PC-3 (cell line): ENCODE results near the gene MAFB. TPM values are rescaled to one million over a fixed set of nuclear protein-coding genes. Genes with fewer than 3 reads are reported as not detected.

Experiments
- ATAC-seq: fragments of 200-7000 bp; cut with Tn5 transposase; 2 replicates; pipeline ENCODE4 v1.9.1; 2020; ENCODE audit warnings: mild to moderate bottlenecking, moderate library complexity
- BruUV-seq: library from RNA; stranded (reverse); fragments of 400-500 nt; replicated peaks from 2 replicates; lab custom pipeline; 2021; lab: Mats Ljungman, UMichigan
- CTCF ChIA-PET: fragments of 300-600 bp; sonication (Branson Sonifier 250); formaldehyde crosslinking; loops from one replicate; lab custom pipeline; 2022; ENCODE audit warnings: antibody characterized with exemption; lab: Charles Lee
- POLR2A ChIA-PET: fragments of 300-600 bp; sonication (Branson Sonifier 250); formaldehyde crosslinking; loops from one replicate; lab custom pipeline; 2022; ENCODE audit warnings: antibody characterized with exemption; ENCODE audit not compliant: unreplicated experiment; lab: Charles Lee
- DNase-seq: peaks from one replicate; pipeline ENCODE4 v3.0.0-alpha.2; 2015
- H2AFZ ChIP-seq: fragments of 300-600 bp; sonication (generic); 2 replicates; pipeline ENCODE4 v1.6.0; 2016; ENCODE audit warnings: antibody characterized with exemption, low read length
- H3F3A ChIP-seq: fragments of 300-600 bp; sonication (generic); one replicate; pipeline ENCODE4 v1.6.0; 2017; ENCODE audit warnings: antibody characterized with exemption, low read length, control low read depth, mild to moderate bottlenecking; ENCODE audit not compliant: unreplicated experiment
- H3K27ac ChIP-seq: fragments of 300-600 bp; sonication (generic); 2 replicates; pipeline ENCODE4 v1.5.1; 2016; ENCODE audit warnings: mild to moderate bottlenecking, low read length
- H3K27me3 ChIP-seq: fragments of 300-600 bp; sonication (generic); 2 replicates; pipeline ENCODE4 v1.6.1; 2016; ENCODE audit warnings: low read length, mixed read lengths
- H3K36me3 ChIP-seq: fragments of 300-600 bp; sonication (generic); 2 replicates; pipeline ENCODE4 v1.6.1; 2016; ENCODE audit warnings: low read depth, mixed run types, low read length, mixed read lengths
- H3K4me1 ChIP-seq: fragments of 300-600 bp; sonication (generic); 2 replicates; pipeline ENCODE4 v1.5.1; 2016; ENCODE audit warnings: low read length; ENCODE audit not compliant: insufficient read depth
- H3K4me2 ChIP-seq: fragments of 300-600 bp; sonication (generic); 2 replicates; pipeline ENCODE4 v1.6.0; 2016; ENCODE audit warnings: low read length
- H3K4me3 ChIP-seq: fragments of 300-600 bp; sonication (generic); 2 replicates; pipeline ENCODE4 v1.5.1; 2016; ENCODE audit warnings: mild to moderate bottlenecking, low read length, mixed read lengths
- H3K79me2 ChIP-seq: fragments of 300-600 bp; sonication (generic); 2 replicates; pipeline ENCODE4 v1.6.1; 2017; ENCODE audit warnings: low read length, mixed read lengths
- H3K9ac ChIP-seq: fragments of 300-600 bp; sonication (generic); 2 replicates; pipeline ENCODE4 v1.6.0; 2016; ENCODE audit warnings: mild to moderate bottlenecking, low read length
- H3K9me2 ChIP-seq: fragments of 300-600 bp; sonication (generic); replicated peaks from 2 replicates; pipeline ENCODE4 v1.6.1; 2016; ENCODE audit warnings: mixed run types, low read length, mixed read lengths
- H3K9me3 ChIP-seq: fragments of 300-600 bp; sonication (generic); 2 replicates; pipeline ENCODE4 v1.6.1; 2016; ENCODE audit warnings: low read length, mixed read lengths
- H4K20me1 ChIP-seq: fragments of 300-600 bp; sonication (generic); 2 replicates; pipeline ENCODE4 v1.6.1; 2016; ENCODE audit warnings: low read length, mixed read lengths
- CTCF ChIP-seq: fragments of 300-600 bp; sonication (generic); conservative IDR thresholded peaks from 2 replicates; pipeline ENCODE4 v1.5.1; 2017; ENCODE audit warnings: antibody characterized with exemption, low read depth, mild to moderate bottlenecking, low read length
- EZH2 ChIP-seq: fragments of 300-600 bp; sonication (generic); IDR thresholded peaks from one replicate; pipeline ENCODE4 v1.6.1; 2017; ENCODE audit warnings: antibody characterized with exemption, mild to moderate bottlenecking, low read length; ENCODE audit not compliant: unreplicated experiment
- EZH2phosphoT487 ChIP-seq: fragments of 300-600 bp; sonication (generic); IDR thresholded peaks from 2 replicates; pipeline ENCODE4 v1.6.1; 2018; ENCODE audit warnings: mild to moderate bottlenecking, antibody characterized with exemption, low read length, borderline replicate concordance
- intact Hi-C: fragments of 100-400 bp; cut with micrococcal nuclease; formaldehyde crosslinking; loops from 2 replicates; pipeline ENCODE4 v1.9.0; 2023
- total RNA-seq: library from RNA; depleted of rRNA; stranded (reverse); fragments of >200 nt; gene quantifications from 2 replicates; pipeline ENCODE4 v1.2.3, GENCODE V29; 2014

MAFB gene
- total RNA-seq, 1 experiment from 2014 or later, result 0.04 TPM

GRCh38 chr20:40648210-40649072 lies 40.6 kb downstream of the MAFB start:
- POLR2A ChIA-PET, result no interaction called here
- no peaks in the 10 kb centered on the region for H3F3A ChIP-seq
- CTCF ChIA-PET, result no interaction called here
- H3K27ac ChIP-seq, result no peak overlapping the region
- H2AFZ ChIP-seq, result no peak overlapping the region
- no peaks in the 10 kb centered on the region for H4K20me1 ChIP-seq
- no peak overlapping the region for H3K9ac ChIP-seq
- H3K9me2 ChIP-seq, result no peaks in the 10 kb centered on the region
- no peaks in the 10 kb centered on the region for H3K4me1 ChIP-seq
- no peak overlapping the region for H3K4me3 ChIP-seq
- BruUV-seq, result no TSS peak
- peaks cover 3% of the 10 kb centered on the region; the same call in 1 of the 2 replicates for H3K27me3 ChIP-seq
- H3K4me2 ChIP-seq, result no peak overlapping the region
- intact Hi-C loops, result no loop called here
- no peak for TF ChIP-seq EZH2
- TF ChIP-seq EZH2phosphoT487, result no peak
- no peak for TF ChIP-seq CTCF
- H3K9me3 ChIP-seq, result no peaks in the 10 kb centered on the region
- H3K36me3 ChIP-seq, result no peaks in the 10 kb centered on the region
- DNase-seq (no peak), ATAC-seq (no peak)
- no peaks in the 10 kb centered on the region for H3K79me2 ChIP-seq

- ChIA-PET POLR2A (no interaction called here), CTCF (no interaction called here)
- Histone ChIP-seq H2AFZ (no peak overlapping the region), H3K9me3 (no peaks in the 10 kb centered on the region), H3K79me2 (no peaks in the 10 kb centered on the region), H3F3A (no peaks in the 10 kb centered on the region), H3K27me3 (no peaks in the 10 kb centered on the region), H3K27ac (no peak overlapping the region), H3K9ac (no peak overlapping the region), H3K4me2 (no peak overlapping the region), H3K4me3 (no peak overlapping the region), H3K4me1 (no peaks in the 10 kb centered on the region), H4K20me1 (no peaks in the 10 kb centered on the region), H3K36me3 (no peaks in the 10 kb centered on the region), H3K9me2 (no peaks in the 10 kb centered on the region)
- ATAC-seq, result no peak
- intact Hi-C loops, result no loop called here
- TF ChIP-seq EZH2, result no peak
- no peak for TF ChIP-seq CTCF
- TF ChIP-seq EZH2phosphoT487, result no peak
- BruUV-seq, result no TSS peak
- no peak for DNase-seq
These were observed 42.2 kb downstream of the MAFB start for GRCh38 chr20:40646813-40647212.

GRCh38 chr20:40646361-40646760 lies 42.7 kb downstream of the MAFB start:
- H3K4me2 ChIP-seq, result no peak overlapping the region
- TF ChIP-seq EZH2phosphoT487 (no peak), EZH2 (no peak), CTCF (no peak)
- H3K36me3 ChIP-seq, result no peaks in the 10 kb centered on the region
- ChIA-PET POLR2A (no interaction called here), CTCF (no interaction called here)
- DNase-seq, result no peak
- no peaks in the 10 kb centered on the region for H3K79me2 ChIP-seq
- no peak overlapping the region for H3K9ac ChIP-seq
- H3F3A ChIP-seq, result no peaks in the 10 kb centered on the region
- no peaks in the 10 kb centered on the region for H3K9me2 ChIP-seq
- no peaks in the 10 kb centered on the region for H3K9me3 ChIP-seq
- H3K27ac ChIP-seq, result no peak overlapping the region
- H3K27me3 ChIP-seq, result no peaks in the 10 kb centered on the region
- no peaks in the 10 kb centered on the region for H3K4me1 ChIP-seq
- H4K20me1 ChIP-seq, result no peaks in the 10 kb centered on the region
- intact Hi-C loops, result no loop called here
- no peak overlapping the region for H2AFZ ChIP-seq
- BruUV-seq, result no TSS peak
- ATAC-seq, result no peak
- H3K4me3 ChIP-seq, result no peak overlapping the region
